Vagina (tissue), 2 donors: ENCODE measurements around the gene KIAA1755. TPM values are rescaled to one million over a fixed set of nuclear protein-coding genes. Genes with fewer than 3 reads are reported as not detected.

Experiments used
- DNase-seq, 2 donors: peaks; one replicate each; pipeline ENCODE4 v3.0.0-alpha.2; 2017; ENCODE audit errors: extremely low spot score in 2 of 2
- H3K27ac ChIP-seq: fragments of 200-600 bp; sonication (generic); one replicate; pipeline ENCODE4 v1.5.1; 2019
- H3K27me3 ChIP-seq: fragments of 200-600 bp; sonication (generic); one replicate; pipeline ENCODE4 v1.5.1; 2019
- H3K36me3 ChIP-seq, 2 donors: fragments of 200-600 bp; sonication (generic); one replicate each; pipeline ENCODE4 v1.5.1; 2017 to 2019
- H3K4me1 ChIP-seq: fragments of 200-600 bp; sonication (generic); one replicate; pipeline ENCODE4 v1.5.1; 2019
- H3K4me3 ChIP-seq, 2 donors: fragments of 200-600 bp; sonication (generic); 1 replicate in 1 of 2; 2 replicates in 1 of 2; pipeline ENCODE4 v1.5.1; 2016 to 2019
- H3K9me3 ChIP-seq: fragments of 200-600 bp; sonication (generic); one replicate; pipeline ENCODE4 v1.5.1; 2019
- POLR2A ChIP-seq, 2 donors: fragments of 450-650 bp; IDR thresholded peaks; one replicate each; pipeline ENCODE4 v1.6.1; 2017; ENCODE audit warnings: antibody characterized with exemption in 2 of 2, mild to moderate bottlenecking in 2 of 2, moderate library complexity in 2 of 2
- POLR2AphosphoS5 ChIP-seq, 2 donors: sonication (generic); formaldehyde crosslinking; IDR thresholded peaks; one replicate each; pipeline ENCODE4 v1.9.0; 2017; ENCODE audit warnings: antibody characterized with exemption in 2 of 2, mild to moderate bottlenecking in 2 of 2, low read depth in 1 of 2; ENCODE audit not compliant: insufficient read depth in 1 of 2
- intact Hi-C: fragments of 100-400 bp; cut with DNase I; formaldehyde crosslinking; loops from one replicate; pipeline ENCODE4 v1.15.1; 2023
- total RNA-seq: library from RNA; depleted of rRNA; stranded (reverse); fragments of >200 nt; gene quantifications from one replicate; pipeline ENCODE4 v1.2.3, GENCODE V29; 2016
- TF ChIP-seq, protein P1 (sequence below), 3 experiments: fragments of 450-650 bp in 2 of 3; fragments of 200-600 bp in 1 of 3; sonication (generic) in 1 of 3; IDR thresholded peaks; one replicate each; pipeline ENCODE4 v1.5.1; 2017 to 2019; ENCODE audit warnings: antibody characterized with exemption in 3 of 3, mild to moderate bottlenecking in 2 of 3, moderate library complexity in 2 of 3

The KIAA1755 gene
- total RNA-seq, 1 donor from 2014 or later: 2.7 TPM

DNA sequence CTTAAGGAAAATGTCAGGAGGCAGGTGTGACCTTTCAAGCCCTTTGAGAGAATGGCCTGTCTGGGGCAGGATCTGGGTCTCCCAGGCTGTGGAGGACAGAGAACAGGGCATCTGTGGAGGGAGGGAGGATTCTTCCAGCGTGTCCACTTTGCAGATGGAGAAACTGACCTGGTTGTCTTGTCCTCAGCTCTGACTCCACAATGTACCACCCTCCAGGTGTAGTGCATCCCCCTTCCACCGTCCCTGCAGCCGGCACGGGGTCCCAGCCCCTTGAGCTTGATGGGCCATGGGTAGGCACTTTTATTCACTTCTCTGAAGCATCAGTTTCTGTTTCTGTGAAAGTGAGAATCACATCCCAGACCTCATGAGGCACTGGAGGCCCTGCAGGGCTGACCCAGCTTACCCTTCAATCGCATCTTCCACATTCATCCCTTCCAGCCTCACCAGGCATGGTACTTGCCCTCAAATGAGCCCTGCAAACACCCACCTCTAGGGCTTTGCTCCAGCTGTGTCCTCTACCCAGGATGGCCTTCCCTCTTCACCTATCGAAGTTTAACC, 90.8 kb downstream of the KIAA1755 start:
- Histone ChIP-seq H3K4me1 (peaks cover 66% of the 10 kb centered on the region), H3K27me3 (no peaks in the 10 kb centered on the region), H3K9me3 (no peaks in the 10 kb centered on the region), H3K4me3 (no peak overlapping the region), H3K27ac (peak overlapping the region; percentile 53), H3K36me3 (no peaks in the 10 kb centered on the region)
- intact Hi-C loops: loop anchor here (5.0 kb wide), 2 partner anchors 48 to 97 kb away; no protein-coding TSS in a partner anchor
- no peak for DNase-seq
- TF ChIP-seq POLR2AphosphoS5 (IDR thresholded peaks at IDR 0.05; ENCODE audit: insufficient read depth in 1 of 2, low read depth in 1 of 2) (no peak), POLR2A (IDR thresholded peaks at IDR 0.05) (no peak)
- TF ChIP-seq, protein P1, sequence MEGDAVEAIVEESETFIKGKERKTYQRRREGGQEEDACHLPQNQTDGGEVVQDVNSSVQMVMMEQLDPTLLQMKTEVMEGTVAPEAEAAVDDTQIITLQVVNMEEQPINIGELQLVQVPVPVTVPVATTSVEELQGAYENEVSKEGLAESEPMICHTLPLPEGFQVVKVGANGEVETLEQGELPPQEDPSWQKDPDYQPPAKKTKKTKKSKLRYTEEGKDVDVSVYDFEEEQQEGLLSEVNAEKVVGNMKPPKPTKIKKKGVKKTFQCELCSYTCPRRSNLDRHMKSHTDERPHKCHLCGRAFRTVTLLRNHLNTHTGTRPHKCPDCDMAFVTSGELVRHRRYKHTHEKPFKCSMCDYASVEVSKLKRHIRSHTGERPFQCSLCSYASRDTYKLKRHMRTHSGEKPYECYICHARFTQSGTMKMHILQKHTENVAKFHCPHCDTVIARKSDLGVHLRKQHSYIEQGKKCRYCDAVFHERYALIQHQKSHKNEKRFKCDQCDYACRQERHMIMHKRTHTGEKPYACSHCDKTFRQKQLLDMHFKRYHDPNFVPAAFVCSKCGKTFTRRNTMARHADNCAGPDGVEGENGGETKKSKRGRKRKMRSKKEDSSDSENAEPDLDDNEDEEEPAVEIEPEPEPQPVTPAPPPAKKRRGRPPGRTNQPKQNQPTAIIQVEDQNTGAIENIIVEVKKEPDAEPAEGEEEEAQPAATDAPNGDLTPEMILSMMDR (IDR thresholded peaks at IDR 0.05): no peak

DNA sequence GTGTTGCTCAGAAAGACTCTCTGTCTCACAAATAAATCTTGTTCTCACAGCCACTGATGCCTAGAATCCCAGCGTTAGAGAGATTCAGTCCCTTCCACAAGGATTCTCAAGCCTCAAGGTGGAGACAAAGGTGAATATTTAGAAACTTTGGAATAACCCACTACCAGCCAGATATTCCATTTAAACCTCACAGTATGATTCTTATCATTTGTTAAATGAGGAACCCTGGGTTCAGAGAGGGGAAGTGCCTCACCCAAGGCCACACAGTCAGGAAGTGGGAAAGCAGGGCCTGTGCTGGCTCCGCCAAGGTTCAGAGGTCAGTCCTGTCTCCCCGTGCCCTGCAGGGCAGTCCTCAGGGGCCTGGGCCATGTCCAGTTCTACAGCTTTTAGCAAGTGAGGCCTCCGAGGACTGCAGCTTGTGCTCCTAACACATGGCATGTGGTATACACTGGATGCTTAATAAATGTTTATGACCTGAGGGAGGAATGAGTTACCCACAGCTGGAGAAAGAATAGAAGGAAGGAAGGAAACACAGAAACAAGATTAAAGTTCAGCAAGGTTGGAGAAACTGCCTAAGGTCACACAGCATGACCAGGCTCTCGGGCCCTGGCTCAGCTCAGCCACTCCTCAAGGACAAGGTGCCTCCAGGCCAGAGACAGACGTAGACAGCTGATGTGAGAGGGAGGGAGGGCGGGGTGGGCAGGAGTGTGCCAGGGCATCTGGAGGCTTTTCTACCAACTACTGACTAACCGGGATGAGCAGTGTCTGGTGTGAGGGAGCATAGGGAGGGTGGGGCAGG, 91.5 kb downstream of the KIAA1755 start:
- Histone ChIP-seq H3K36me3 (no peaks in the 10 kb centered on the region), H3K4me1 (peaks cover 74% of the 10 kb centered on the region), H3K27ac (peak overlapping the region; percentile 53), H3K9me3 (no peaks in the 10 kb centered on the region), H3K4me3 (no peak overlapping the region), H3K27me3 (no peaks in the 10 kb centered on the region)
- TF ChIP-seq POLR2A (IDR thresholded peaks at IDR 0.05): no peak
- TF ChIP-seq, protein P1 (IDR thresholded peaks at IDR 0.05): no peak
- no peak for TF ChIP-seq POLR2AphosphoS5 (IDR thresholded peaks at IDR 0.05; ENCODE audit: insufficient read depth in 1 of 2, low read depth in 1 of 2)
- DNase-seq: no peak
- intact Hi-C loops: loop anchor here (5.0 kb wide), 2 partner anchors 48 to 97 kb away; no protein-coding TSS in a partner anchor

DNA sequence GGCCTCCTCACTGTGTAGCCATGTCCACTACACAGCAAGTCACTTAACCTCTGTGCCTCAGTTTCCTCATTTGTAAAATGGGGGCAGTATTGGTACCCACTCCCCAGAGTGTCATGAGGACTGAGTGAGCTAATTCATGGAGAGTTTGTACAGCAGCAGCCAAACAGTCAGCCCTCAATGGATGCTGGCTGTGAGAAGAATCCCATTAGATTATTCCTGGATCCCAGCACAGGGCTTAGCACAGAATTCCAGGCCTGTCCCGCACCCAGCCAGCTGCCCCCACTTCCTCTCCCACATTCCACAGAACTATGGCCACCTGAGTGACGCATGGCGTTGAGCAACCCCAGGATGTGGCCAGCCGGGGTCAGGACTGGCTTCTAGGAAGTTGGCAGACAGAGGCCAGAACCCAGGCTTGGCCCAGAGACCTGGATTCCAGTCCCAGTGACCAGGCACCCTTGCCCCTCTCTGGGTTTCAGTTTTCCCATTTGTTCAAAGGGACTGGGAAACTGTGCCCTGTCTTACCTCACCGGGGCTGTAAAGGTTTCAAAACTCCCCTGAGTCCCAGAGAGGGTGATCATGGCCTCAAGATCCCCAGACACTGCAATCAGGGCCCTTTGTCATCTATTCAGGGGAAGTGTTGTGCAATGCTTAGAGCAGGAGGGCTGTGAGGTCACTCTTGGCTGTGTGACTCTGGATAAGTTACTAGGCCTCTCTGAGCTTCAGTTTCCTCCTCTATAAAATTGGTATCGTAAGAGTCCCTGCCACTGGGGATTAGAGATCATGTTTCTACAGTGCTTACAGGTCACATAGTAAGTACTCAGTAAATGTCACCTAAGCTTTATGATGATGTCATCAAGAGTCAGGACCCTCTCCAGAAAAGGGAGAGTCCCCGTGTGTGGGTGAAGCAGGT, 92.4 kb downstream of the KIAA1755 start:
- intact Hi-C loops: loop anchor here (5.0 kb wide), 2 partner anchors 49 to 96 kb away; no protein-coding TSS in a partner anchor
- peak overlapping the region; percentile 53 for H3K27ac ChIP-seq
- H3K27me3 ChIP-seq: no peaks in the 10 kb centered on the region
- DNase-seq: peak in 1 of 2 donors; percentile 91
- no peaks in the 10 kb centered on the region for H3K9me3 ChIP-seq
- TF ChIP-seq POLR2A (IDR thresholded peaks at IDR 0.05) (no peak), POLR2AphosphoS5 (IDR thresholded peaks at IDR 0.05; ENCODE audit: insufficient read depth in 1 of 2, low read depth in 1 of 2) (peak in 1 of 2 donors; percentile 81)
- TF ChIP-seq, protein P1 (IDR thresholded peaks at IDR 0.05): no peak
- no peaks in the 10 kb centered on the region for H3K36me3 ChIP-seq
- peaks cover 72% of the 10 kb centered on the region for H3K4me1 ChIP-seq
- H3K4me3 ChIP-seq: no peak overlapping the region

DNA sequence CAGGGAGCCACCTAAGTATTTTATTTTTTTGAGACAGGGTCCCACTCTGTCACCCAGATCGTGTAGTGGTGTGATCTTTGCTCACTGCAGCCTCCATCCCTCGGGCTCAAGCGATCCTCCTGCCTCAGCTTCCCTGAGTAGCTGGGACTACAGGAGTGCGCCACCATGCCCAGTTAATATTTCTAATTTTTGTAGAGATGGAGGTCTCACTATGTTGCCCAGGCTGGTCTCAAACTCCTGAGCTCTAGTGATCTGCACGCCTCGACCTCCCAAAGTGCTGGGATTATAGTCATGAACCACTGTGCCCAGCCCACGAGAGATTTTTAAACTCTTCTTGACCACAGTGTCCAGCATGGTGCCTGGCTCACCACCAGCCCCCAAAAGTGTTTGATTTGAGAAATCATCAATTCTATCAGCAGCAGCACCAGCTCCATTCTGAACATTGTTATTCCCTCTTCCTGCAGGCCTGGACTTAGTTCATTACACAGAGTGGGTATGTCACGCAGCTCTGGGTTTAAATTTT, 93.1 kb downstream of the KIAA1755 start:
- H3K27ac ChIP-seq: peak overlapping the region; percentile 78
- no peaks in the 10 kb centered on the region for H3K9me3 ChIP-seq
- H3K4me3 ChIP-seq: no peak overlapping the region
- TF ChIP-seq, protein P1 (IDR thresholded peaks at IDR 0.05): no peak
- TF ChIP-seq POLR2AphosphoS5 (IDR thresholded peaks at IDR 0.05; ENCODE audit: insufficient read depth in 1 of 2, low read depth in 1 of 2) (no peak), POLR2A (IDR thresholded peaks at IDR 0.05) (no peak)
- H3K36me3 ChIP-seq: no peaks in the 10 kb centered on the region
- intact Hi-C loops: loop anchor here (5.0 kb wide), 2 partner anchors 50 to 95 kb away; no protein-coding TSS in a partner anchor
- no peak for DNase-seq
- no peaks in the 10 kb centered on the region for H3K27me3 ChIP-seq
- peaks cover 65% of the 10 kb centered on the region for H3K4me1 ChIP-seq
